ENCODE results near the gene CAMKMT. TPM values are rescaled to one million over a fixed set of nuclear protein-coding genes. Genes with fewer than 3 reads are reported as not detected.

CAMKMT gene
- total RNA-seq, 1 donor from 2014 or later: 9.0 TPM

DNA sequence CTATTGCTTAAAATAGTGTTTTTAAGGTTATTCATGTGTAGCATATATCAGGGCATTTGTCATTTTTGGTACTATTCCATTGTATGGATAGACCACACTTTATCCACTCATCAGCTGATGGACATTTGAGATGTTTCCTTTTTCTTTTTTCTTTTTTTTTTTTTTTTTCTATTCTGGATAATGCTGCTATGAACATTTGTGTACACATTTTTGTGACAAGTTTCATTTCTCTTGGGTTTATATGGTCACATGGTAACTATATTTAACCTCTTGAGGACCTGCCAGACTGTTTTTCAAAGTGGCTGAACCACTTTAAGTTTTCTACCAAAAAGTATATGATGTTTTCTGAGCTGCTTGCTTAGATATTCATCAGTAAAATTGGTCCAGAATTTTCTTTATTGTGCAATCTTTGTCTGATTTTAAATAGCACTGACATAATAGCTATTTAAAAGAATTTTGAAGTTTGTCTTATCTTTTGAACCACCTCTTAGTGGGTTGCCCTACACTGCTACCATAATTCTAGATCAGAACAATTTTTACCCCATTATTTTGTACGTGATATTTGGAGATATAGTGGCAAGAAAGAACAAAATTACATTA lies 360.4 kb downstream of the CAMKMT start:
- Histone ChIP-seq H3K36me3 (ENCODE audit: control insufficient read depth, insufficient read depth, low read length) (no peaks in the 10 kb centered on the region), H3K4me3 (ENCODE audit: low read depth, low read length) (no peak overlapping the region), H3K27me3 (ENCODE audit: control insufficient read depth, insufficient read depth, low read length) (no peaks in the 10 kb centered on the region)
- no peak for DNase-seq (ENCODE audit: low read depth)
- no peak for FAIRE-seq
- TF ChIP-seq, protein P1, sequence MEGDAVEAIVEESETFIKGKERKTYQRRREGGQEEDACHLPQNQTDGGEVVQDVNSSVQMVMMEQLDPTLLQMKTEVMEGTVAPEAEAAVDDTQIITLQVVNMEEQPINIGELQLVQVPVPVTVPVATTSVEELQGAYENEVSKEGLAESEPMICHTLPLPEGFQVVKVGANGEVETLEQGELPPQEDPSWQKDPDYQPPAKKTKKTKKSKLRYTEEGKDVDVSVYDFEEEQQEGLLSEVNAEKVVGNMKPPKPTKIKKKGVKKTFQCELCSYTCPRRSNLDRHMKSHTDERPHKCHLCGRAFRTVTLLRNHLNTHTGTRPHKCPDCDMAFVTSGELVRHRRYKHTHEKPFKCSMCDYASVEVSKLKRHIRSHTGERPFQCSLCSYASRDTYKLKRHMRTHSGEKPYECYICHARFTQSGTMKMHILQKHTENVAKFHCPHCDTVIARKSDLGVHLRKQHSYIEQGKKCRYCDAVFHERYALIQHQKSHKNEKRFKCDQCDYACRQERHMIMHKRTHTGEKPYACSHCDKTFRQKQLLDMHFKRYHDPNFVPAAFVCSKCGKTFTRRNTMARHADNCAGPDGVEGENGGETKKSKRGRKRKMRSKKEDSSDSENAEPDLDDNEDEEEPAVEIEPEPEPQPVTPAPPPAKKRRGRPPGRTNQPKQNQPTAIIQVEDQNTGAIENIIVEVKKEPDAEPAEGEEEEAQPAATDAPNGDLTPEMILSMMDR (IDR thresholded peaks at IDR 0.05; ENCODE audit: insufficient read depth, low read length, severe bottlenecking): no peak

DNA sequence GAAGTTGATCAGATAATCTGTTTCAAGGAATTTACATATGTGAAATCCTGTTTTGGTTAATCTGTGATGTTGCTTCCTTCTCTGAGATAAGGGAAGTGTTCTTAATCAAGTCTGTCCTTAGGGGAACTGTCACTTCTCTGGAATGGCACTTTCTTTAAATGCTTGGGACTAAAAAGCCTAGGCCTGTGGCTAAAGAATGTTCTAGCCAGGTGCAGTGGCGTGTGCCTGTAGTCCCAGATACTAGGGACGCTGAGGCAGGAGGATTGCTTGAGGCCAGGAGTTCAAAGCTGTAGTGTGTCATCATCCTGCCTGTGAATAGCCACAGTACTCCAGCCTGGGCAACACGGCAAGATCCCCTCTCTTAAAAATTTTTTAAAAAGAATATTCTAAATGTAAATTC lies 362.2 kb downstream of the CAMKMT start:
- TF ChIP-seq, protein P1 (IDR thresholded peaks at IDR 0.05; ENCODE audit: insufficient read depth, low read length, severe bottlenecking): no peak
- Histone ChIP-seq H3K4me3 (ENCODE audit: low read depth, low read length) (no peak overlapping the region), H3K36me3 (ENCODE audit: control insufficient read depth, insufficient read depth, low read length) (no peaks in the 10 kb centered on the region), H3K27me3 (ENCODE audit: control insufficient read depth, insufficient read depth, low read length) (no peaks in the 10 kb centered on the region)
- DNase-seq (ENCODE audit: low read depth): no peak
- FAIRE-seq: no peak

DNA sequence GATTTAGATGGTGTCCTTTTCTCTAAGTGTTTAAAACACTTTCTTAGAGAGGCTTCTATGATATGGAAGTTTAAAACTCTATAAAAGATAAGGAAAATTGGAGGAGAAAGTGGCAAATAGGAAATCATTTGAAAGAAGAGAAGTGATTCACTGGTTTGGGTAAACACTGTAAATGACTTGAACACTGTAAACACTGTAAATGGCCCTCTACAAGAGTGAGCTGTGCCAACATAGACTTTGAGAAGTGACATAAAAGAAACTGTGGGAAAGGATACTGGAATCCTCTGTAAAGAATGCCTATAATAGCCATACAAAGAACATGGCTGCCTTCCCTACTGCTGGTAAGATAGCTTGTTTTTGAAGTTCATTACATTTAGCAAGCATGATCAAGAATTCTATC lies 368.8 kb downstream of the CAMKMT start:
- Histone ChIP-seq H3K4me3 (ENCODE audit: low read depth, low read length) (no peak overlapping the region), H3K27me3 (ENCODE audit: control insufficient read depth, insufficient read depth, low read length) (no peaks in the 10 kb centered on the region), H3K36me3 (ENCODE audit: control insufficient read depth, insufficient read depth, low read length) (no peaks in the 10 kb centered on the region)
- TF ChIP-seq, protein P1 (IDR thresholded peaks at IDR 0.05; ENCODE audit: insufficient read depth, low read length, severe bottlenecking): no peak
- FAIRE-seq (no peak), DNase-seq (ENCODE audit: low read depth) (no peak)

DNA sequence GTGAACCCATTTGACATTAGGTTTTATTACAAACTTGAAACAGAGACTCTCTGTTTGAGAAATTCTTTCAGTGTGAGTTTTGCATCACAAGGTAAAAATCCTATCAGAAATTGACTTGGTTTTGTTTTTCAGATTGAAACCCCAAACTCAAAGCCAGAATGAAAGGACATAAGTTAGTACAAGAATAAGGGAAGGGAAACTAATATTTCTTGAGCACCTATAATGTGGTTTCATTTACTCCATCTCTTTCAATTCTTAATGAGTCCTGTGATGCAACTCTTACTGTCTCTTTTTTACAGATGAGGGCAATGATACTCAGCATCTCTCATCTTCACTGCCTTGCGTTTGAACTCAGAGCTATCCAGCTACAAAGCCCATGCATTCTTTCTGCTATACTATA lies 369.8 kb downstream of the CAMKMT start:
- TF ChIP-seq, protein P1 (IDR thresholded peaks at IDR 0.05; ENCODE audit: insufficient read depth, low read length, severe bottlenecking): no peak
- Histone ChIP-seq H3K27me3 (ENCODE audit: control insufficient read depth, insufficient read depth, low read length) (no peaks in the 10 kb centered on the region), H3K4me3 (ENCODE audit: low read depth, low read length) (no peak overlapping the region), H3K36me3 (ENCODE audit: control insufficient read depth, insufficient read depth, low read length) (no peaks in the 10 kb centered on the region)
- FAIRE-seq (no peak), DNase-seq (ENCODE audit: low read depth) (no peak)

DNA sequence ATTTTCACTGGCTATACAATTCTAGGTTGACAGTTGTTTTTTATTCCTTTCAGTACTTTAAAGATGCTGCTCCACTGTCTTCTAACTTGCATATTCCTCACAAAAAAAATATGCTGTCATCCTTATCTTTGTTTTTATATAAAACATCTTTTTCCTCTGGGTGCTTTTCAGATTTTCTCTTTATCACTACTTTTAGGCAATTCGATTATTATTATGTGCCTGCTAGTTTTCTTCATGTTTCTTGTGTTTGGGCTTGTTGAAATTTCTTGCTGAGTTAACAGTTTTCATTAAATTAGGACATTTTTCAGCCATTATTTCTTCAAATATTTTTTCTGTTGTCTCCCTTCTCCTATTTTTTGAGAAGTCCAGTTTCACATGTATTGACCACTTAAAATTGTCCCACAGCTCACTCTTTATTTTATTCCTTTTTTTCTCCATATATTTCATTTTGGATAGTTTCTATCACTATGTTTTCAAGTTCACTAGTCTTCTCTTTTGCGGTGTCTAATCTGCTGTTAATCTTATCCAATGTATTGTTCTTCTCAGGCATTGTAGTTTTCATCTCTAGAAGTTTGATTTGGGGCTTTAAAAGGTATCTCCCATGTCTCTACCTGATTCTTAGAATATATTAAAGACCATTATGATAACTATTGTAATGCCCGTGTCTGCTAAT lies 374.7 kb downstream of the CAMKMT start:
- DNase-seq (ENCODE audit: low read depth) (no peak), FAIRE-seq (no peak)
- Histone ChIP-seq H3K27me3 (ENCODE audit: control insufficient read depth, insufficient read depth, low read length) (no peaks in the 10 kb centered on the region), H3K4me3 (ENCODE audit: low read depth, low read length) (no peak overlapping the region), H3K36me3 (ENCODE audit: control insufficient read depth, insufficient read depth, low read length) (no peaks in the 10 kb centered on the region)
- TF ChIP-seq, protein P1 (IDR thresholded peaks at IDR 0.05; ENCODE audit: insufficient read depth, low read length, severe bottlenecking): no peak
